MCF 10A (cell line): Measurements from ENCODE around the gene ABHD15. TPM values are rescaled to one million over a fixed set of nuclear protein-coding genes. Genes with fewer than 3 reads are reported as not detected.

ENCODE experiments used
- BruUV-seq: library from RNA; stranded (reverse); fragments of 400-500 nt; replicated peaks from 2 replicates; lab custom pipeline; 2021; lab: Mats Ljungman, UMichigan
- CTCF ChIA-PET: fragments of 300-600 bp; sonication (Branson Sonifier 250); formaldehyde crosslinking; extraction: SDS; loops from one replicate; lab custom pipeline; 2021; ENCODE audit warnings: antibody characterized with exemption, inconsistent platforms; lab: Yijun Ruan, JAX
- POLR2A ChIA-PET: fragments of 300-600, 350-650 bp; sonication (Branson Sonifier 250); formaldehyde crosslinking; extraction: SDS; loops from one replicate; lab custom pipeline; 2020; ENCODE audit warnings: antibody characterized with exemption, inconsistent platforms; lab: Yijun Ruan, JAX
- DNase-seq: peaks from one replicate; pipeline ENCODE4 v3.0.0-alpha.2; 2018; ENCODE audit not compliant: unreplicated experiment
- H3K27ac Mint-ChIP-seq: one replicate; pipeline ENCODE4 v1.8.0; 2022; ENCODE audit warnings: mild to moderate bottlenecking, low read depth, mixed read lengths; ENCODE audit not compliant: unreplicated experiment
- H3K27me3 Mint-ChIP-seq: one replicate; pipeline ENCODE4 v1.8.0; 2022; ENCODE audit warnings: mixed read lengths; ENCODE audit not compliant: insufficient read depth, unreplicated experiment
- H3K36me3 Mint-ChIP-seq: one replicate; pipeline ENCODE4 v1.8.0; 2022; ENCODE audit warnings: mild to moderate bottlenecking, moderate library complexity, mixed read lengths; ENCODE audit not compliant: insufficient read depth, unreplicated experiment
- H3K4me1 Mint-ChIP-seq: one replicate; pipeline ENCODE4 v1.8.0; 2022; ENCODE audit warnings: mixed read lengths; ENCODE audit not compliant: insufficient read depth, unreplicated experiment
- H3K4me3 Mint-ChIP-seq: one replicate; pipeline ENCODE4 v1.8.0; 2022; ENCODE audit warnings: mild to moderate bottlenecking, moderate library complexity, mixed read lengths; ENCODE audit not compliant: unreplicated experiment
- H3K9me3 Mint-ChIP-seq: one replicate; pipeline ENCODE4 v1.8.0; 2022; ENCODE audit warnings: mixed read lengths; ENCODE audit not compliant: unreplicated experiment
- CTCF ChIP-seq: fragments of 200-600 bp; IDR thresholded peaks from one replicate; pipeline ENCODE4 v1.8.0; 2022; ENCODE audit warnings: antibody characterized with exemption, mild to moderate bottlenecking; ENCODE audit not compliant: unreplicated experiment
- intact Hi-C: fragments of 100-400 bp; cut with micrococcal nuclease; formaldehyde crosslinking; loops from 2 replicates; pipeline ENCODE4 v1.14.1; 2022
- total RNA-seq: library from RNA; stranded (reverse); gene quantifications from 2 replicates; pipeline ENCODE4 v1.2.3, GENCODE V29; 2022

The ABHD15 gene
- total RNA-seq, 1 experiment from 2014 or later, result 2.8 TPM

GRCh38 chr17:29533976-29534375 lies 32.9 kb downstream of the ABHD15 start:
- BruUV-seq, result no TSS peak
- Mint-ChIP-seq H3K27me3 (no peaks in the 10 kb centered on the region), H3K4me1 (no peaks in the 10 kb centered on the region), H3K27ac (no peak overlapping the region), H3K4me3 (no peak overlapping the region), H3K36me3 (peaks cover 86% of the 10 kb centered on the region), H3K9me3 (no peaks in the 10 kb centered on the region)
- ChIA-PET POLR2A (interaction anchor here (0.6 to 0.9 kb wide), 3 partner anchors 10 to 428 kb away, joined by 3 to 4 read pairs (median 4); no protein-coding TSS in a partner anchor), CTCF (interaction anchor here (0.6 to 5.1 kb wide), 7 partner anchors 9 to 538 kb away, joined by 3 to 52 read pairs (median 3); no protein-coding TSS in a partner anchor)
- intact Hi-C loops, result no loop called here
- no peak for DNase-seq
- TF ChIP-seq CTCF, result no peak

GRCh38 chr17:29526322-29526721 lies 40.5 kb downstream of the ABHD15 start:
- ChIA-PET CTCF (interaction anchor here (0.6 to 1.2 kb wide), 3 partner anchors 46 to 156 kb away, joined by 3 to 9 read pairs (median 5); no protein-coding TSS in a partner anchor), POLR2A (no interaction called here)
- intact Hi-C loops, result no loop called here
- no TSS peak for BruUV-seq
- Mint-ChIP-seq H3K27me3 (no peaks in the 10 kb centered on the region), H3K4me3 (no peak overlapping the region), H3K36me3 (peaks cover 82% of the 10 kb centered on the region), H3K27ac (no peak overlapping the region), H3K9me3 (no peaks in the 10 kb centered on the region), H3K4me1 (no peaks in the 10 kb centered on the region)
- DNase-seq, result no peak
- TF ChIP-seq CTCF, result no peak

- Mint-ChIP-seq H3K4me3 (no peak overlapping the region), H3K27ac (no peak overlapping the region), H3K9me3 (no peaks in the 10 kb centered on the region), H3K36me3 (peaks cover 74% of the 10 kb centered on the region), H3K4me1 (no peaks in the 10 kb centered on the region), H3K27me3 (no peaks in the 10 kb centered on the region)
- CTCF ChIA-PET, result interaction anchor here (0.7 to 2.8 kb wide), 2 partner anchors 155 to 230 kb away, joined by 5 to 12 read pairs; no protein-coding TSS in a partner anchor
- no TSS peak for BruUV-seq
- intact Hi-C loops, result no loop called here
- POLR2A ChIA-PET, result interaction anchor here (0.6 kb wide), 2 partner anchors 10 to 134 kb away, joined by 3 read pairs; partner anchors contain the start of gene TAOK1
- no peak for DNase-seq
- no peak for TF ChIP-seq CTCF
These were observed 42.1 kb downstream of the ABHD15 start for GRCh38 chr17:29524692-29525091.

GRCh38 chr17:29518359-29518758 lies 48.5 kb downstream of the ABHD15 start:
- Mint-ChIP-seq H3K9me3 (no peaks in the 10 kb centered on the region), H3K27ac (no peak overlapping the region), H3K27me3 (no peaks in the 10 kb centered on the region), H3K4me3 (no peak overlapping the region), H3K36me3 (peaks cover 85% of the 10 kb centered on the region), H3K4me1 (no peaks in the 10 kb centered on the region)
- CTCF ChIA-PET, result no interaction called here
- intact Hi-C loops, result no loop called here
- POLR2A ChIA-PET, result no interaction called here
- DNase-seq, result no peak
- no peak for TF ChIP-seq CTCF
- no TSS peak for BruUV-seq
